NT2/D1 (cell line): Measurements from ENCODE around the gene HSD17B13.

Experiments
- DNase-seq: peaks from one replicate; pipeline ENCODE4 v3.0.0-alpha.2; 2011; ENCODE audit warnings: low read depth, low spot score
- H3K27me3 ChIP-seq: 2 replicates; pipeline ENCODE4 v1.6.0; 2011; ENCODE audit warnings: mild to moderate bottlenecking; ENCODE audit not compliant: insufficient read length, insufficient read depth
- H3K36me3 ChIP-seq: 2 replicates; pipeline ENCODE4 v1.6.1; 2011; ENCODE audit warnings: mild to moderate bottlenecking, low read length, mixed read lengths; ENCODE audit not compliant: insufficient read depth, insufficient read length
- H3K4me1 ChIP-seq: 2 replicates; pipeline ENCODE4 v1.5.1; 2011; ENCODE audit not compliant: insufficient read depth, insufficient read length
- H3K4me3 ChIP-seq: 2 replicates; pipeline ENCODE4 v1.5.1; 2011; ENCODE audit warnings: low read depth; ENCODE audit not compliant: insufficient read length
- H3K9ac ChIP-seq: 2 replicates; pipeline ENCODE4 v1.6.0; 2011; ENCODE audit warnings: low read depth; ENCODE audit not compliant: insufficient read length
- H3K9me3 ChIP-seq: 2 replicates; pipeline ENCODE4 v1.5.1; 2011; ENCODE audit warnings: mild to moderate bottlenecking, low read length; ENCODE audit not compliant: insufficient read depth
- SUZ12 ChIP-seq: IDR thresholded peaks from 2 replicates; pipeline ENCODE4 v1.6.1; 2011; ENCODE audit not compliant: insufficient read length, insufficient read depth; ENCODE audit errors: extremely low read depth
- YY1 ChIP-seq: IDR thresholded peaks from 2 replicates; pipeline ENCODE4 v1.6.1; 2011; ENCODE audit not compliant: insufficient read length, insufficient read depth
- ZNF274 ChIP-seq: IDR thresholded peaks from 2 replicates; pipeline ENCODE4 v1.6.1; 2011; ENCODE audit warnings: mild to moderate bottlenecking, low read depth, low read length

Gene HSD17B13

GRCh38 chr4:87278335-87278794, 44.3 kb downstream of the HSD17B13 start:
- H3K9me3 ChIP-seq, result no peaks in the 10 kb centered on the region
- no peaks in the 10 kb centered on the region for H3K27me3 ChIP-seq
- no peaks in the 10 kb centered on the region for H3K36me3 ChIP-seq
- DNase-seq, result no peak
- H3K4me3 ChIP-seq, result no peak overlapping the region
- no peaks in the 10 kb centered on the region for H3K4me1 ChIP-seq
- H3K9ac ChIP-seq, result no peak overlapping the region
- no peak for TF ChIP-seq YY1
- TF ChIP-seq ZNF274, result no peak

- TF ChIP-seq SUZ12 (no peak), YY1 (no peak), ZNF274 (no peak)
- Histone ChIP-seq H3K9ac (no peak overlapping the region), H3K4me1 (no peaks in the 10 kb centered on the region), H3K9me3 (no peaks in the 10 kb centered on the region), H3K36me3 (no peaks in the 10 kb centered on the region), H3K4me3 (no peak overlapping the region), H3K27me3 (no peaks in the 10 kb centered on the region)
- DNase-seq, result no peak
Measured at GRCh38 chr4:87275311-87275710, 47.4 kb downstream of the HSD17B13 start.

GRCh38 chr4:87274803-87275202, 47.9 kb downstream of the HSD17B13 start:
- no peak overlapping the region for H3K9ac ChIP-seq
- H3K9me3 ChIP-seq, result no peaks in the 10 kb centered on the region
- no peaks in the 10 kb centered on the region for H3K4me1 ChIP-seq
- TF ChIP-seq ZNF274, result no peak
- no peak for TF ChIP-seq YY1
- H3K4me3 ChIP-seq, result no peak overlapping the region
- H3K36me3 ChIP-seq, result no peaks in the 10 kb centered on the region
- H3K27me3 ChIP-seq, result no peaks in the 10 kb centered on the region
- no peak for DNase-seq

GRCh38 chr4:87274327-87274726, 48.4 kb downstream of the HSD17B13 start:
- TF ChIP-seq SUZ12 (no peak), ZNF274 (no peak), YY1 (no peak)
- Histone ChIP-seq H3K27me3 (no peaks in the 10 kb centered on the region), H3K9me3 (no peaks in the 10 kb centered on the region), H3K36me3 (no peaks in the 10 kb centered on the region), H3K9ac (no peak overlapping the region), H3K4me1 (no peaks in the 10 kb centered on the region), H3K4me3 (no peak overlapping the region)
- DNase-seq, result no peak

GRCh38 chr4:87270825-87271224, 51.9 kb downstream of the HSD17B13 start:
- H3K4me1 ChIP-seq, result no peaks in the 10 kb centered on the region
- no peak overlapping the region for H3K9ac ChIP-seq
- TF ChIP-seq YY1, result no peak
- TF ChIP-seq ZNF274, result no peak
- TF ChIP-seq SUZ12, result no peak
- no peak for DNase-seq
- no peaks in the 10 kb centered on the region for H3K36me3 ChIP-seq
- no peak overlapping the region for H3K4me3 ChIP-seq
- H3K9me3 ChIP-seq, result no peaks in the 10 kb centered on the region
- H3K27me3 ChIP-seq, result no peaks in the 10 kb centered on the region

GRCh38 chr4:87270144-87270543, 52.5 kb downstream of the HSD17B13 start:
- Histone ChIP-seq H3K4me1 (no peaks in the 10 kb centered on the region), H3K36me3 (no peaks in the 10 kb centered on the region), H3K4me3 (no peak overlapping the region), H3K9ac (no peak overlapping the region), H3K27me3 (no peaks in the 10 kb centered on the region), H3K9me3 (no peaks in the 10 kb centered on the region)
- TF ChIP-seq YY1 (no peak), ZNF274 (no peak), SUZ12 (no peak)
- DNase-seq, result peak; percentile 11

- Histone ChIP-seq H3K27me3 (no peaks in the 10 kb centered on the region), H3K9ac (no peak overlapping the region), H3K9me3 (no peaks in the 10 kb centered on the region), H3K4me3 (no peak overlapping the region), H3K4me1 (no peaks in the 10 kb centered on the region), H3K36me3 (no peaks in the 10 kb centered on the region)
- no peak for DNase-seq
- TF ChIP-seq SUZ12 (no peak), ZNF274 (no peak), YY1 (no peak)
Measured at GRCh38 chr4:87268411-87268810, 54.3 kb downstream of the HSD17B13 start.

- Histone ChIP-seq H3K9ac (no peak overlapping the region), H3K9me3 (peaks cover 7% of the 10 kb centered on the region; the same call in 1 of the 2 replicates), H3K36me3 (no peaks in the 10 kb centered on the region), H3K4me3 (no peak overlapping the region), H3K4me1 (no peaks in the 10 kb centered on the region), H3K27me3 (no peaks in the 10 kb centered on the region)
- DNase-seq, result no peak
- TF ChIP-seq YY1 (no peak), SUZ12 (no peak), ZNF274 (no peak)
Measured at GRCh38 chr4:87266986-87267385, 55.7 kb downstream of the HSD17B13 start.
